Measurements from ENCODE around the gene LHFPL3. TPM values are rescaled to one million over a fixed set of nuclear protein-coding genes. Genes with fewer than 3 reads are reported as not detected.
A peak's percentile ranks its signal among the peaks of the same experiment; 100 is the strongest.
"Not testable (repeated sequence)": the region's sequence is repeated elsewhere in the genome, so short reads cannot be mapped to it uniquely, and the experiment has no call there.

The LHFPL3 gene
- total RNA-seq, 1 experiment from 2014 or later, result not detected

DNA sequence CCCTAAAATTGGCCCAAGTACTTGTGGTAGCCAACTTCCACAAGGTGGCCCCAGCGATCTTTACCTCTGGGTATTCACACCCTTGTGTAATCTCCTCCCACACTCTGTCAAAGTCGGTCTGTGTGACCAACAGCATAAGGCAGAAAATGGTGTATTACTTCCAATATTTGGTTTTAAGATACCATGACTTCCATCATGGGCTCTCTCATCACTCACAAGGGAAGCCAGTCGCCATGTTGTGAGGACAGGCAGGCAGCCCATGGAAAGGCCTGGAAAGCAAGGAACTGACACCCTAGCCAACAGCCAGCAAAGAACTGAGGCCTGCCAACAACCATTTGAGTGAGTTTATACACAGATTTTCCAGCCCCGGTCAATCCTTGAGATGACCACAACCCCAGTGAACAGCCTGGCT is 594.6 kb downstream of the LHFPL3 start:
- Histone ChIP-seq H3K9me3 (ENCODE audit: insufficient read depth, low read depth) (no peaks in the 10 kb centered on the region), H3K4me1 (replicated peaks; ENCODE audit: insufficient read depth) (no peaks in the 10 kb centered on the region), H3F3A (ENCODE audit: insufficient read depth, low read depth) (no peaks in the 10 kb centered on the region), H3K79me2 (ENCODE audit: low read depth) (no peaks in the 10 kb centered on the region), H3K27me3 (ENCODE audit: insufficient read depth, low read depth) (no peaks in the 10 kb centered on the region), H3K36me3 (ENCODE audit: low read depth) (no peaks in the 10 kb centered on the region), H3K4me3 (no peak overlapping the region), H4K20me1 (ENCODE audit: insufficient read depth) (no peaks in the 10 kb centered on the region), H3K27ac (no peak overlapping the region), H3K9me2 (ENCODE audit: insufficient read depth) (no peaks in the 10 kb centered on the region), H2AFZ (no peak overlapping the region), H3K4me2 (no peak overlapping the region)
- BruUV-seq (replicated peaks), result no TSS peak
- DNase-seq, result peak; percentile 65 to 76
- CTCF ChIA-PET, result no interaction called here
- TF ChIP-seq, protein P1, sequence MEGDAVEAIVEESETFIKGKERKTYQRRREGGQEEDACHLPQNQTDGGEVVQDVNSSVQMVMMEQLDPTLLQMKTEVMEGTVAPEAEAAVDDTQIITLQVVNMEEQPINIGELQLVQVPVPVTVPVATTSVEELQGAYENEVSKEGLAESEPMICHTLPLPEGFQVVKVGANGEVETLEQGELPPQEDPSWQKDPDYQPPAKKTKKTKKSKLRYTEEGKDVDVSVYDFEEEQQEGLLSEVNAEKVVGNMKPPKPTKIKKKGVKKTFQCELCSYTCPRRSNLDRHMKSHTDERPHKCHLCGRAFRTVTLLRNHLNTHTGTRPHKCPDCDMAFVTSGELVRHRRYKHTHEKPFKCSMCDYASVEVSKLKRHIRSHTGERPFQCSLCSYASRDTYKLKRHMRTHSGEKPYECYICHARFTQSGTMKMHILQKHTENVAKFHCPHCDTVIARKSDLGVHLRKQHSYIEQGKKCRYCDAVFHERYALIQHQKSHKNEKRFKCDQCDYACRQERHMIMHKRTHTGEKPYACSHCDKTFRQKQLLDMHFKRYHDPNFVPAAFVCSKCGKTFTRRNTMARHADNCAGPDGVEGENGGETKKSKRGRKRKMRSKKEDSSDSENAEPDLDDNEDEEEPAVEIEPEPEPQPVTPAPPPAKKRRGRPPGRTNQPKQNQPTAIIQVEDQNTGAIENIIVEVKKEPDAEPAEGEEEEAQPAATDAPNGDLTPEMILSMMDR (conservative IDR thresholded peaks at IDR 0.05), result peak; percentile 73
- TF ChIP-seq EZH2 (IDR thresholded peaks at IDR 0.05; ENCODE audit: low read depth), result no peak
- POLR2A ChIA-PET (ENCODE audit: unreplicated experiment), result no interaction called here
- intact Hi-C loops (cut with micrococcal nuclease; ENCODE audit: unreplicated experiment), result loop anchor here (1.0 to 10.0 kb wide), 11 partner anchors 58 to 1232 kb away; no protein-coding TSS in a partner anchor

DNA sequence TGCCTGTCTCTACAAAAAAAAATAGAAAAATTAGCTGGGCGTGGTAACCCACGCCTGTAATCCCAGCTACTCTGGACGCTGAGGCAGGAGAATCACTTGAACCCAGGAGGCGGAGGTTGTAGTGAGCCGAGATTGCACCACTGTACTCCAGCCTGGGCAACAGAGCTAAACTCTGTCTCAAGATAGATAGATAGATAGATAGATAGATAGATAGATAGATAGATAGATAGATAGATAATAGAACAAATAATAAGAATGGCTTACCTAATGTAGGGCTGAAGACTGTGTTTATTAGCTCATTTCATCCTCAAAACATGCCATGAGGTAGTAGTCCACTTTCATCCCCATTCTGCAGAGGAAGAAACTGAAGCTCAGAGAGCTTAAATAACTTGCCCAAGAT is 597.8 kb downstream of the LHFPL3 start:
- H3K4me1 ChIP-seq (replicated peaks; ENCODE audit: insufficient read depth); H3K9me2 ChIP-seq (ENCODE audit: insufficient read depth); H3K4me2 ChIP-seq; POLR2A ChIA-PET (ENCODE audit: unreplicated experiment); H3K9me3 ChIP-seq (ENCODE audit: insufficient read depth, low read depth); H3K27ac ChIP-seq; DNase-seq; H3K27me3 ChIP-seq (ENCODE audit: insufficient read depth, low read depth); H2AFZ ChIP-seq; BruUV-seq (replicated peaks); H3K79me2 ChIP-seq (ENCODE audit: low read depth); H3F3A ChIP-seq (ENCODE audit: insufficient read depth, low read depth); H3K4me3 ChIP-seq; H4K20me1 ChIP-seq (ENCODE audit: insufficient read depth); H3K36me3 ChIP-seq (ENCODE audit: low read depth): not testable (repeated sequence)
- intact Hi-C loops (cut with micrococcal nuclease; ENCODE audit: unreplicated experiment), result loop anchor here (10.0 kb wide), 1 partner anchor 1229 kb away; no protein-coding TSS in a partner anchor
- CTCF ChIA-PET, result interaction anchor here (0.5 kb wide), 1 partner anchor 29 kb away, joined by 6 read pairs; no protein-coding TSS in a partner anchor

DNA sequence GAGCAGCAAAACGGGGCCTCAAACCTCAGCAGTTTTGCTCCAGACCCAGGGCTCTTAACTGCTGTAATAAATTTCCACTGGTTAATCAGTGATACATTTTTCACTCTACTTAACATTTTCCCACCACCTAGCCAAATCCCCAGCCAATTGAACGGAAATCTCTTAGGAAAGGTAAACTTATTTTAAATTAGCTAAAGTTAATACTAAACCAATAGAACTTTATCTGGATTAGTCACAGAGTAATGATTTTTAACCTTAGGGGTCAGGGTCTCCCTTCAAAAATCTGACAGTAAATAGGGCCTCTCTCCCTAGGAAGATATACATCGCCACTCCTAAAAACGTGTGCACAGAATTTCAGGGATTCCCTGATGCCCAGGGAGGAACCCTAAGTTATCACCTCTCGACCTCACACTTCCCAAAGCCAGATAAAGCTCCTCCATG is 598.2 kb downstream of the LHFPL3 start:
- no peak overlapping the region for H3K4me2 ChIP-seq
- no peaks in the 10 kb centered on the region for H3K79me2 ChIP-seq (ENCODE audit: low read depth)
- no peak overlapping the region for H3K4me3 ChIP-seq
- CTCF ChIA-PET, result interaction anchor here (0.5 kb wide), 1 partner anchor 29 kb away, joined by 6 read pairs; no protein-coding TSS in a partner anchor
- no peak for DNase-seq
- no peaks in the 10 kb centered on the region for H3K27me3 ChIP-seq (ENCODE audit: insufficient read depth, low read depth)
- H3K36me3 ChIP-seq (ENCODE audit: low read depth), result no peaks in the 10 kb centered on the region
- no peaks in the 10 kb centered on the region for H3F3A ChIP-seq (ENCODE audit: insufficient read depth, low read depth)
- POLR2A ChIA-PET (ENCODE audit: unreplicated experiment), result no interaction called here
- TF ChIP-seq EZH2 (IDR thresholded peaks at IDR 0.05; ENCODE audit: low read depth), result no peak
- TF ChIP-seq, protein P1 (conservative IDR thresholded peaks at IDR 0.05), result no peak
- BruUV-seq (replicated peaks), result no TSS peak
- H3K9me3 ChIP-seq (ENCODE audit: insufficient read depth, low read depth), result no peaks in the 10 kb centered on the region
- H2AFZ ChIP-seq, result no peak overlapping the region
- no peaks in the 10 kb centered on the region for H3K9me2 ChIP-seq (ENCODE audit: insufficient read depth)
- no peak overlapping the region for H3K27ac ChIP-seq
- intact Hi-C loops (cut with micrococcal nuclease; ENCODE audit: unreplicated experiment), result loop anchor here (10.0 kb wide), 1 partner anchor 1228 kb away; no protein-coding TSS in a partner anchor
- H3K4me1 ChIP-seq (replicated peaks; ENCODE audit: insufficient read depth), result no peaks in the 10 kb centered on the region
- H4K20me1 ChIP-seq (ENCODE audit: insufficient read depth), result no peaks in the 10 kb centered on the region

GRCh38 chr7:104927055-104927454 is 598.7 kb downstream of the LHFPL3 start:
- H3K36me3 ChIP-seq (ENCODE audit: low read depth), result no peaks in the 10 kb centered on the region
- H3K4me1 ChIP-seq (replicated peaks; ENCODE audit: insufficient read depth), result no peaks in the 10 kb centered on the region
- ChIA-PET CTCF (no interaction called here), POLR2A (ENCODE audit: unreplicated experiment) (no interaction called here)
- H3K27me3 ChIP-seq (ENCODE audit: insufficient read depth, low read depth), result no peaks in the 10 kb centered on the region
- no peaks in the 10 kb centered on the region for H3K79me2 ChIP-seq (ENCODE audit: low read depth)
- H3K9me3 ChIP-seq (ENCODE audit: insufficient read depth, low read depth), result no peaks in the 10 kb centered on the region
- H3K9me2 ChIP-seq (ENCODE audit: insufficient read depth), result no peaks in the 10 kb centered on the region
- BruUV-seq (replicated peaks), result no TSS peak
- H4K20me1 ChIP-seq (ENCODE audit: insufficient read depth), result no peaks in the 10 kb centered on the region
- no peak overlapping the region for H2AFZ ChIP-seq
- H3K27ac ChIP-seq, result no peak overlapping the region
- H3K4me2 ChIP-seq, result no peak overlapping the region
- H3F3A ChIP-seq (ENCODE audit: insufficient read depth, low read depth), result no peaks in the 10 kb centered on the region
- no peak overlapping the region for H3K4me3 ChIP-seq
- no peak for DNase-seq
- intact Hi-C loops (cut with micrococcal nuclease; ENCODE audit: unreplicated experiment), result loop anchor here (10.0 kb wide), 1 partner anchor 1228 kb away; no protein-coding TSS in a partner anchor
- TF ChIP-seq, protein P1 (conservative IDR thresholded peaks at IDR 0.05), result no peak
- TF ChIP-seq EZH2 (IDR thresholded peaks at IDR 0.05; ENCODE audit: low read depth), result no peak
